ENCODE results near the gene TMEM125.

GRCh38 chr1:43227143-43227764, 42.5 kb upstream of the TMEM125 start:
- TF ChIP-seq CTCF (IDR thresholded peaks at IDR 0.05; ENCODE audit: insufficient read depth, low read depth, low read length) (peak; percentile 97), EZH2 (IDR thresholded peaks at IDR 0.05; ENCODE audit: insufficient read depth, low read length) (no peak)
